ENCODE measurements around the gene COMT.

DNA sequence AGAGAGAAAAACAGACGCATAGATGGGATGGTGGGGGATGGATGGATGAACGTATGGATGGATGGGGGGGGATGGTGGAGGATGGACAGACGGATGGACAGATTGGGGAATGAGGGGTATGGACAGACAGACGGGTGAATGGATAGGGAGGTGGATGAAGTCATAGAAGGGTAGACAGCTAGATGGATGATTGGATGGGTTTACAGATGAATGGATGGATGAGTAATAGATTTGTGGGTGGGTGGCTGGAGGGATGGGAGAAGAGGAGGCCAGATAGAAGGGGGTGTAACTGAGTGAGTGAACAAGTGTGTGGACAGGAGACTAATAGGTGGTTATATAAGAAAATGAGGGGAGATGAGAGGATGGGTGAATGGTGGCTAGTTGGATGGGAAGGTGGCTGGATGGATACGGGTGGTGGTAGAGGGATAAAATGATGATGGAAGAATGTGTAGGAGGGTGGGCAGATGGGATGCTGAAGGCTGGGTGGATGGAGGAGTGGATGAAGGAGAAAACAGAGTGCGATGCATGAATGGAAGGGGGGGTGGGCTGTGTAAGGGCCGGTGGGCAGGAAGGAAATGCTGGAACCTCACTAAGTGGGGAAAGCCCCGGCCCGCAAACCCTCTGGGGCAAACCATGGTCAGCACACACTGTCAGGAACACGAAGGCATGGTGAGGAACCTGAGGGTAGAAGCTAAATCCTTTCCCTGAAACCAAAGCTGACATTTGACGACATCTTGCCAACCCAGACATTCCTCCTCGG, 53.5 kb downstream of the COMT start:
- no peak for TF ChIP-seq CTCF (conservative IDR thresholded peaks at IDR 0.05; ENCODE audit: low read depth in 2 of 2)
- TF ChIP-seq POLR2AphosphoS5 (IDR thresholded peaks at IDR 0.05; ENCODE audit: low read depth), result no peak
- TF ChIP-seq, protein P1, sequence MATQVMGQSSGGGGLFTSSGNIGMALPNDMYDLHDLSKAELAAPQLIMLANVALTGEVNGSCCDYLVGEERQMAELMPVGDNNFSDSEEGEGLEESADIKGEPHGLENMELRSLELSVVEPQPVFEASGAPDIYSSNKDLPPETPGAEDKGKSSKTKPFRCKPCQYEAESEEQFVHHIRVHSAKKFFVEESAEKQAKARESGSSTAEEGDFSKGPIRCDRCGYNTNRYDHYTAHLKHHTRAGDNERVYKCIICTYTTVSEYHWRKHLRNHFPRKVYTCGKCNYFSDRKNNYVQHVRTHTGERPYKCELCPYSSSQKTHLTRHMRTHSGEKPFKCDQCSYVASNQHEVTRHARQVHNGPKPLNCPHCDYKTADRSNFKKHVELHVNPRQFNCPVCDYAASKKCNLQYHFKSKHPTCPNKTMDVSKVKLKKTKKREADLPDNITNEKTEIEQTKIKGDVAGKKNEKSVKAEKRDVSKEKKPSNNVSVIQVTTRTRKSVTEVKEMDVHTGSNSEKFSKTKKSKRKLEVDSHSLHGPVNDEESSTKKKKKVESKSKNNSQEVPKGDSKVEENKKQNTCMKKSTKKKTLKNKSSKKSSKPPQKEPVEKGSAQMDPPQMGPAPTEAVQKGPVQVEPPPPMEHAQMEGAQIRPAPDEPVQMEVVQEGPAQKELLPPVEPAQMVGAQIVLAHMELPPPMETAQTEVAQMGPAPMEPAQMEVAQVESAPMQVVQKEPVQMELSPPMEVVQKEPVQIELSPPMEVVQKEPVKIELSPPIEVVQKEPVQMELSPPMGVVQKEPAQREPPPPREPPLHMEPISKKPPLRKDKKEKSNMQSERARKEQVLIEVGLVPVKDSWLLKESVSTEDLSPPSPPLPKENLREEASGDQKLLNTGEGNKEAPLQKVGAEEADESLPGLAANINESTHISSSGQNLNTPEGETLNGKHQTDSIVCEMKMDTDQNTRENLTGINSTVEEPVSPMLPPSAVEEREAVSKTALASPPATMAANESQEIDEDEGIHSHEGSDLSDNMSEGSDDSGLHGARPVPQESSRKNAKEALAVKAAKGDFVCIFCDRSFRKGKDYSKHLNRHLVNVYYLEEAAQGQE (IDR thresholded peaks at IDR 0.05; ENCODE audit: unreplicated experiment), result no peak
- no peak for TF ChIP-seq ZNF462 (CRISPR knock-in tag; IDR thresholded peaks at IDR 0.05)
- no peak for TF ChIP-seq EZH2phosphoT487 (IDR thresholded peaks at IDR 0.05; ENCODE audit: unreplicated experiment)
- no peak for TF ChIP-seq EZH2 (IDR thresholded peaks at IDR 0.05; ENCODE audit: low read depth, unreplicated experiment)
- TF ChIP-seq, protein P2, sequence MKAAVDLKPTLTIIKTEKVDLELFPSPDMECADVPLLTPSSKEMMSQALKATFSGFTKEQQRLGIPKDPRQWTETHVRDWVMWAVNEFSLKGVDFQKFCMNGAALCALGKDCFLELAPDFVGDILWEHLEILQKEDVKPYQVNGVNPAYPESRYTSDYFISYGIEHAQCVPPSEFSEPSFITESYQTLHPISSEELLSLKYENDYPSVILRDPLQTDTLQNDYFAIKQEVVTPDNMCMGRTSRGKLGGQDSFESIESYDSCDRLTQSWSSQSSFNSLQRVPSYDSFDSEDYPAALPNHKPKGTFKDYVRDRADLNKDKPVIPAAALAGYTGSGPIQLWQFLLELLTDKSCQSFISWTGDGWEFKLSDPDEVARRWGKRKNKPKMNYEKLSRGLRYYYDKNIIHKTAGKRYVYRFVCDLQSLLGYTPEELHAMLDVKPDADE (IDR thresholded peaks at IDR 0.05), result no peak
- no peak for TF ChIP-seq CREB1 (CRISPR knock-in tag; IDR thresholded peaks at IDR 0.05; ENCODE audit: low read depth)
- no peak for TF ChIP-seq NANOG (IDR thresholded peaks at IDR 0.05; ENCODE audit: borderline replicate concordance)
- no peak for TF ChIP-seq ZNF114 (CRISPR knock-in tag; IDR thresholded peaks at IDR 0.05)
- TF ChIP-seq STAT1 (IDR thresholded peaks at IDR 0.05; ENCODE audit: unreplicated experiment), result no peak
- no peak for TF ChIP-seq JUNB (IDR thresholded peaks at IDR 0.05; ENCODE audit: unreplicated experiment)
- no peak for TF ChIP-seq ZNF331 (CRISPR knock-in tag; IDR thresholded peaks at IDR 0.05; ENCODE audit: low read depth)

Data from GM23338 (cell line).